ENCODE results near the gene AP3S1. TPM values are rescaled to one million over a fixed set of nuclear protein-coding genes. Genes with fewer than 3 reads are reported as not detected.
"Not testable (repeated sequence)": the region's sequence is repeated elsewhere in the genome, so short reads cannot be mapped to it uniquely, and the experiment has no call there.

AP3S1 gene
- total and polyA plus RNA-seq, 2 of the 13 experiments (the other 11 are each of a cell fraction or from before 2014, with no cell fraction given): 50.5 to 85.9 TPM

- ATAC-seq; H3K27me3 ChIP-seq (ENCODE audit: control insufficient read depth in 1 of 2, insufficient read depth in 2 of 2, low read length in 2 of 2); intact Hi-C loops (cut with micrococcal nuclease; ENCODE audit: unreplicated experiment); CTCF ChIA-PET (ENCODE audit: low intra/inter-chr PET ratio, low total read pairs); POLR2A ChIA-PET; H3K4me3 ChIP-seq (replicated peaks in 1 of 3; ENCODE audit: insufficient read depth in 1 of 3, low read depth in 2 of 3, low read length in 3 of 3); DNase-seq (ENCODE audit: low spot score); FAIRE-seq; H3K4me1 ChIP-seq (ENCODE audit: insufficient read depth, low read length); H2AFZ ChIP-seq (ENCODE audit: low read length); H3K27ac ChIP-seq (ENCODE audit: extremely low read length, insufficient read depth, low read length); H3K9ac ChIP-seq (ENCODE audit: insufficient read depth, low read depth, low read length); H3K79me2 ChIP-seq (ENCODE audit: insufficient read depth, low read length); H3K4me2 ChIP-seq (ENCODE audit: low read depth, low read length); BruUV-seq (replicated peaks); H3K9me3 ChIP-seq (ENCODE audit: low read length); H4K20me1 ChIP-seq (ENCODE audit: insufficient read depth, low read length); H3K36me3 ChIP-seq (replicated peaks in 1 of 2; ENCODE audit: control insufficient read depth in 1 of 2, insufficient read depth in 2 of 2, low read length in 2 of 2): not testable (repeated sequence)
- in situ Hi-C loops (cut with HindIII; ENCODE audit: extremely low pct_ligation_motif_present, low pct_unique_long_range_greater_than_20kb): loop anchor here (25.0 kb wide), 1 partner anchor 237 kb away; no protein-coding TSS in a partner anchor
- WGBS (ENCODE audit: low lambda C conversion rate): 88% methylated on average over 1 of the region's 1 CpG
These were observed 16.8 kb upstream of the AP3S1 start for GRCh38 chr5:115824983-115825382.

GRCh38 chr5:115825948-115826347 lies 15.8 kb upstream of the AP3S1 start:
- CTCF ChIA-PET (ENCODE audit: low intra/inter-chr PET ratio, low total read pairs): no interaction called here
- FAIRE-seq: no peak
- WGBS (ENCODE audit: low lambda C conversion rate): 96% methylated on average over 4 of the region's 4 CpGs
- no peak overlapping the region for H3K4me3 ChIP-seq (replicated peaks in 1 of 3; ENCODE audit: insufficient read depth in 1 of 3, low read depth in 2 of 3, low read length in 3 of 3)
- BruUV-seq (replicated peaks): no TSS peak
- POLR2A ChIA-PET: no interaction called here
- H2AFZ ChIP-seq (ENCODE audit: low read length): no peak overlapping the region
- peak; percentile 61 for ATAC-seq
- H3K27ac ChIP-seq (ENCODE audit: extremely low read length, insufficient read depth, low read length): no peak overlapping the region
- H4K20me1 ChIP-seq (ENCODE audit: insufficient read depth, low read length): no peaks in the 10 kb centered on the region
- H3K27me3 ChIP-seq (ENCODE audit: control insufficient read depth in 1 of 2, insufficient read depth in 2 of 2, low read length in 2 of 2): no peaks in the 10 kb centered on the region
- H3K9me3 ChIP-seq (ENCODE audit: low read length): no peaks in the 10 kb centered on the region
- H3K9ac ChIP-seq (ENCODE audit: insufficient read depth, low read depth, low read length): no peak overlapping the region
- no peak overlapping the region for H3K4me2 ChIP-seq (ENCODE audit: low read depth, low read length)
- peaks cover 0 to 1% of the 10 kb centered on the region in 2 experiments; a peak in 1 of 5 replicates for H3K36me3 ChIP-seq (replicated peaks in 1 of 2; ENCODE audit: control insufficient read depth in 1 of 2, insufficient read depth in 2 of 2, low read length in 2 of 2)
- DNase-seq (ENCODE audit: low spot score): no peak
- H3K4me1 ChIP-seq (ENCODE audit: insufficient read depth, low read length): peaks cover 17% of the 10 kb centered on the region
- in situ Hi-C loops (cut with HindIII; ENCODE audit: extremely low pct_ligation_motif_present, low pct_unique_long_range_greater_than_20kb) (loop anchor here (25.0 kb wide), 1 partner anchor 236 kb away; no protein-coding TSS in a partner anchor), intact Hi-C loops (cut with micrococcal nuclease; ENCODE audit: unreplicated experiment) (no loop called here)
- TF ChIP-seq ZBTB34 (CRISPR knock-in tag; IDR thresholded peaks at IDR 0.05) (no peak), HOXA3 (CRISPR knock-in tag; IDR thresholded peaks at IDR 0.05) (no peak)
- H3K79me2 ChIP-seq (ENCODE audit: insufficient read depth, low read length): no peaks in the 10 kb centered on the region

All from HepG2 (cell line).